Limb (tissue), 2 donors: Measurements from ENCODE around the gene DLG2.
A peak's percentile ranks its signal among the peaks of the same experiment; 100 is the strongest.

Source experiments
- DNase-seq, 2 donors: peaks; one replicate each; pipeline ENCODE4 v3.0.0-alpha.2; 2016; ENCODE audit errors: extremely low spot score in 2 of 2

DLG2 gene

GRCh38 chr11:84503503-84503902, 1123.6 kb downstream of the DLG2 start:
- DNase-seq = no peak

GRCh38 chr11:84501750-84502149, 1125.4 kb downstream of the DLG2 start:
- no peak for DNase-seq

DNA sequence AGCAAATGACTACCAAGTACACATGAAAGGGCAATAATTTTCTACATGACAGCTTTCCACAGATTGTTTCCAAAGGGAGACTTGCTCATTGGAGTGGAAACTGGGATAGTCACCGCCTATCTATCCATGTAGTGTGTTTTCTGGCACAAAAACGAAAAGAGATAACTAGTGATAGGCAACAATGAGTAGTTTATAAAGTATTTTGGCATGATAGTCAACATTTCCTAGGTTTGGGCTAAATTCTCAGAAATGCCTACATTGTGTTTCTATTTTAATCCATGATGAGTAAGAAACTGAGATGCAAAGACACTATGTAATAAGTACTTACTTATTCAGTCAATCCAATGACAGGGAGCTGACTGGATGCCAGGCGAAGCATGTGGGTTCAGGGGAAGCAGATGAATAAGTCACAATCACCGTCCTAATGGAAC, 1129.1 kb downstream of the DLG2 start:
- DNase-seq = no peak

DNA sequence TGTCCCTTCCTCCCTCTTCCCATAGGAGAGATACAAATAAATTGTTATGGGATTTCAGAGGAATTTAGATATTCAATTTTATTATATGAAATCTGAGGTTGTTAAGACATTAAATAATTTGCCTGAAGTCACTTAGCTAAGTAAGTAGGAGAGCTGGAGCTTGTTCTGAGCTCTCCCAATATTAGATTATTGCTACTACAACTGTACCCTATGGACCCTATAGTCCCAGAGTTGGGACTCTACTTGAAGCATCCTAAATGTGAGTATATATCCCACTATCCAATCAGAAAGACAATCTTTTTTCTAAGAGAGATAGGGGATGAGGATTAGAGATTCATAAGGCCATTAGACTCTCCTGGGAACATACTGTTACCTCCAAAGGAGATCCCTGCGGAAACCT, 1130.0 kb downstream of the DLG2 start:
- no peak for DNase-seq

GRCh38 chr11:84496122-84496521, 1131.0 kb downstream of the DLG2 start:
- no peak for DNase-seq

DNA sequence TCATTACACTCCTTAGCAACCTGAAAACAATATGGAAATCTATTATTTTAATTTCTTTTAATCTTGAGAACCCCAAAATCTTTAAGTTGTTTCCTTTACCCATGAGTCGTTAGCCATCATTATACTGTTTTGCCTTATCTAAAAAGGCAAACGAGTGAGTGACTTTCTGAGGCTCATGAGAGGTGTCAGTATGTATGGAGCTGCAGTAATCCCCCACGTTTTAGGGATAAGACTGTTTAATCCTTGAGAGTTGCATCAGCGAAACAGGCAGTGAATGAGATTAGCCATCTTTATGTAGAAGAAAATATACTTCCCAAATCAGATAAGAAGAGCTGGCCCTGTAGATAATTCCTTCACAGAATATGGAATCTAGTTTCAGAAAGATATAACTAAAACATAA, 1147.0 kb downstream of the DLG2 start:
- DNase-seq = no peak

DNA sequence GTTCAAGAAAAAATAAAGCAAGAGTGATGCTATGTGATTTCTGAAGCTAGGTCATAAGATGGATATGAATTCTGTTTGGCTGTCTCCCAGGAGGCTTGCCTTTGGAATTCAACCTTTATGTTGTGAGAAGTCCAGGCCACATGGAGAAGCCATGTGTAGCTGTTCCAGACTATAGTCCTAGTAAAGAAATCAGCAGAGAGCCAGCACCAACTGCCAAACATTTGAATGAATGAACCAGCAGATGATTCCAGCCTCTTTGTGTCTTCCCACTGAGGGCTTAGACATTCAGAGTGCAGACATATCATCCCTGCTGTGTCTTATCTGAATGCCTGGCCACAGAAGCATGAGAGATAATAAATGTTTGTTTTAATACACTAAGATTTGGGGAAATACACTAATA, 1150.6 kb downstream of the DLG2 start:
- DNase-seq = peak in 1 of 2 donors; percentile 20

DNA sequence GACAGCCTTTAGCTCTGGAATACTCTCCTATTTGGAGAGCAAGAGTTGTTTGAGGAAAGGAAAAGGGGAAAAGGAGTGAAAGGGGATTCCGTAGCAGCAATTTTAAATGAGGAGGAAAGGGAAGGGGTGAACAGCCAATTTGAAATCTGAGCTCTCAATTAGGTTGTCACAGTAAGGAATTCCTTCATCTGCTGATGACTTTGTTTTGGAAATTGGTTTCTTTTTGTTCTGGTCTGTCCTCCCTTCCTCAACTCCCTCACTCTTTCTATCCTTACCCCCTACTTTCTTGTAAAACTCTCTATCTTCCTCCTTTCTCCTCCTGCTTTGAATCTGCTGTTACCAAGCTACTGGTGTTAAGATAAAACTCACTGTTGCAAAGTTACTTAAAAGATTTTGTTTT, 1155.6 kb downstream of the DLG2 start:
- DNase-seq = no peak

DNA sequence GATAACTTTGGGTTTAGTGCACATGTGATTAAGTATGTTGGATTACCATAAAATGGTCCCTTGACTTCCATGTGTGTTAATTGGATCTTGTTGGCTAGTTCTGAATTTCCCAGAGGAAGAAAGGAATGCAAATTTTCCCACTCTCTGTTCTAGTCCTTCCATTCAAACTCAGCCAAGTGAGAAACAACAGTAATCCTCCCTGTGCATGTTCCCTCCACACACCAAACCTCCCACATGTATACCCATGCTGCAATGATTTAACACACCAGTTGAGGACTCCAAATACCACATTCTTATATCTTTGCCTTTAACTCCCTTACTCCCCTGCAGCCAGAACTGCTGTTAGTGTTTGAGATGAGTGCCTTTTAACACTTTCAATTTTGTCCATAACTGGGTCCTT, 1158.9 kb downstream of the DLG2 start:
- no peak for DNase-seq

- no peak for DNase-seq
Measured at GRCh38 chr11:84465040-84465439, 1162.1 kb downstream of the DLG2 start.

DNA sequence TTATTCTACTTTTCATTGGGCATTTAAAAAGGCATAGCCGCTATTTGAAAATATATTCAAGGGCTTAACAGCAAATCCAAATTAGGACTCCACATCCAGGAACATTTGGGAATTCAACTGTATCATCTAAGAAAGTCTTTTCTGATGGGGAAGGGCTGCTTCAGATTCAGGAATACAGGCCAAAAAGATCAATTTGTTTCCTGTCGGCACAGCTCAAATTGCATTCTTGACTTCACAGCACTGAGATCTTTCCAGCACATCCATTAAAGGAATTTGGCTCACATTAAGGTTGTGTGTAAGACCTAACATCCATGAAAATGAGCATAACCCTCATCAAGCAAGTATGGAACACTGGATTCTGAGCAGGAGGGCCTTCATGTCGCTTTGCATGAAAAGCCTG, 1171.5 kb downstream of the DLG2 start:
- peak in 1 of 2 donors; percentile 36 for DNase-seq

DNA sequence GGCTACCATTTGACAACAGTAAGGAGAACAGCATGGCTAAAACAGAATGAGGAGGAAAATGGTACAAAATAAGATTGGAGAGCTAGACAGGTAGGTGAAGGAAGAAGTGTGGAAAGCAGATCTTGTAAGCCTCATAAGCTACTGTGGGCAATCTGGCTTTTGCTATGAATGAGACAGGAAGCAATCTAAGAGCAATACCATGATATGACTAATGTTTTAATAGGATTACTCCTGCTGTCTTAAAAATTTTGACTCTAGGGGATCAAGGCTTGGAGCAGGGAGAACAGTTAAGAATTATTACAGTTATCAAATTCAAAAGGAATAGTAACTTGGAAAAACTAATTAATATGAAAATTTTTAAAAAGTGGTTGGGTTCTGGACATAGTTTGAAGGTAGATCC, 1174.9 kb downstream of the DLG2 start:
- no peak for DNase-seq

DNA sequence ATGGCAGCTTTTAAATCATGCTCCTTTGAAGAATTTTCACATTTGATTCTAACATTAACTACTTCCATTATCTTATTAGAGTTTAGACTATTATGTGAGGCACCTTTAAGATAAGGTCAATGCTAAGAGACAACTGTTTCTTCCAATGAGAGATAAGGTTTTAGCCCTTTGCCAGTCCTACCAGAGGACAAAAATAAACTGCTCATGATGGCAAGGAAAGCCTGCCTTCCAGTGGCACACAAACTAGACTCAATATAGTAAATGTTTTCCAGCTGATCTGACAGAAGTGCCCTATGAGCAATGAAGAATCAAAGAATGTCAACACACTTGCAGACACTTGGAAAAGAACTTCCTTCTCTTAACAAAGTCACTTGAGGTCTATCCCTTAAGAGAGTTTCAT, 1188.6 kb downstream of the DLG2 start:
- DNase-seq = no peak

DNA sequence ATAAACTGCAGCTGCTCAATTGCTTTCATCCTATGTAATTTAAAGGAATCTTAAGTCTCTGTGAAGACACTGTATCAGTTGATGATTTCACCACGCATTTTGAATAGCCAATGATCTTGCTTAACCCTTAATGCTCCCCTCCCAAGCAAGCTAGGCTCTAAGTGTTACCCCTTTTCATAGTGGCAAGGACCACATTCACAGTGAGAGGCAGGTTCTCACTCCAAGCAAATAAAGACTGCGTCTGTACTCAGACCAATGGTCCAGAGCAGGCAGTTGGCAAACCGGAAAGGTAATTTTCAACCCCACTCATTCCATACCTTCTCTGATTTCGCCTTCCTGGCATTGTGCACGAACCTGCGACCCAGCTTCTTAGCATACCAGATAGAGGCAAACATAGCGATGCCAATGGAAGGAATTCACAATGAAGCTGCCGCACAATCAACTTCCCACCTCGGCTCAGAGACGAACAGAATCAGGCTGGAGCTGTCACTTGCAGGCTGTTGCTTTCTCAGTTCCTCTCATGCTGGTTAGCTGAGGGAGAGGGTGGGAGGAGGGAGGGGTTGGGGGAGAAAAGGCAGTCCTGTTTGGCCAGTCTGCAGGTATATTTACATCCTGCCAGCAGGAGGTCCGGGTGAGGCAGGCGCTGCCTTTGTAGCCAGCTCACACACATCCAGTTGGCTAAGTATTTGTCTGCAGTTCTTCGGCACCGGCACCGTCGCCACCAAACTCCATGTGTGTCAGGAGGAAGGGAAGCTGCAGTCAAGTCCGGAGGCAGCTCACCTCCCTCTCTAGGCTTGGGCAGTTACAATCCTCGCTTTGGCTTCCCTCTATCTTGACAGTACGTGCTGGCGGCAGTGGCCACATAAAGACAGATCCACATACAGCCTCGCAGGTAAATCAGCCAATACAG, 1189.8 kb downstream of the DLG2 start:
- peak in 1 of 2 donors; percentile 48 for DNase-seq

- no peak for DNase-seq
Measured at GRCh38 chr11:84430661-84431060, 1196.5 kb downstream of the DLG2 start.

DNA sequence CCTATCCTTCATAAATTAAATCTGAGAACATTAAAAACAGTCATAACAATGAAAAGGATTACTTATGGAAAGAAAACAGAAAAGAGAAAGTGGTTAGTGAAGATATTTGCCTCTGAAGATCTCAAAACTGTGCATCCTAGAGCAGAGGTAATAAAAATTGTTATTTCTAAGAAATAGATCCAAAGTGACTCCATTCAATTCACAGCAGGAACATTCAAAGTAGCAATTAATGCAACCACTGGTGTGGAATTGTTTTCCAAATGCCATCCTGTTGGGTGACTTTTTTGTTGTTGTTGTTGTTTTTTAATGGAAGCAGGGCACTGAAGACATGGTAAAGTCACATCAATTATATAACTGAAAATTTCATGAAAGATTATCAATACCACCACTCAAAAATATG, 1201.5 kb downstream of the DLG2 start:
- no peak for DNase-seq

- DNase-seq = no peak
Measured at GRCh38 chr11:84420271-84420670, 1206.9 kb downstream of the DLG2 start.

DNA sequence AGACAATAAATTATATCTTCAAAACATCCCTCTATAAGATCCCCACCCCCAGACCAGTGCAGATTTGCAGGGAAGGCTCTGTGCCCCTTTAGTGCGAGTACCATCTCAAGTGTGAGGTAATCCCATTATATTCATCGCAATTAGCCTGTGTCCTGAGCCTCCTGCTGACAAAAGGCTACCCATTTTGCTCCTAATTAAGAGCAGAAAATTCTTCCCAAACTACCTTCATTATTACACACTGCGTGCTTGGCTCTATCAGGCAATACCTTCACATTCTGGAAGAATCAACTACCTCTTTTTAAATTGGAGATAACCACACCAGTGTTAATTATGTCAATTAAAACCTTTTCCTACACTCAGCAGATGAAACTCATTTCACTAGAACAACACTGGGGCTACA, 1207.5 kb downstream of the DLG2 start:
- DNase-seq = no peak

DNA sequence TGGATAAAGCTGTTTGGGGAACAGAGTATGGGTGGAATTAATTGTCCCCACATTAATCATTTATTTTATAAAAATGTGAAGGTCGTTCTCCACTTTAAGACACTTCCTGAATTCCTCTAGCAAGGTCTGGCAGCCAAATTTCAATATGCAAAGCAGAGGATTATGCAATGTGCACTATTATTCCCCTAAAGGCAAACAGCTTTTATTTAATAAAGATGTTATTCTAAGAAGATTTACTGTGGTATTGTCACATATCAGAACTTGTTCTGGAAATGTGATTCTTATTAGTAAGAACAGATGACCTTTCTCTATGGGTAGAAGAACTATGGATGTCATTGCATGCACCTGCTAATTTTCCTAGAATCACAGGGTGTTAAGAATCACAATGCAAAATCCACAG, 1212.2 kb downstream of the DLG2 start:
- DNase-seq = no peak

DNA sequence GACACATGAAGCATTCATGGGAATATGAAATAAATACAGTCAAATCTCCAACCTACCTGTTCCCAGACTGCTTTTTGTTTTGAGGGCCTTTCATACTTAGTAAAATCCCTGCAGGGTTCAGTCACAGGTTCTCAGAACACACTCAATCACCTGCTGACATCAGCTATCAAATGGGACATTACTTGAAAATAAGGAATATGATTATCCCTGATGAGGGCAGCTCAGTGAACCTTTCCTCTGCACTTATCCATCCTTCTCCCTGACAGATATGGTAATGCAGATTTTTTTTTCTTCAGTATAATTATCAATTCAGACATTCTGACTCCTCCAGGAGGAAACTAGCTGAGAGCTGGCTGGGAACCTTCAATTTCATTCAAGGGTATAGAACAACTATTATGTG, 1213.6 kb downstream of the DLG2 start:
- DNase-seq = no peak

GRCh38 chr11:84412862-84413261, 1214.3 kb downstream of the DLG2 start:
- no peak for DNase-seq

DNA sequence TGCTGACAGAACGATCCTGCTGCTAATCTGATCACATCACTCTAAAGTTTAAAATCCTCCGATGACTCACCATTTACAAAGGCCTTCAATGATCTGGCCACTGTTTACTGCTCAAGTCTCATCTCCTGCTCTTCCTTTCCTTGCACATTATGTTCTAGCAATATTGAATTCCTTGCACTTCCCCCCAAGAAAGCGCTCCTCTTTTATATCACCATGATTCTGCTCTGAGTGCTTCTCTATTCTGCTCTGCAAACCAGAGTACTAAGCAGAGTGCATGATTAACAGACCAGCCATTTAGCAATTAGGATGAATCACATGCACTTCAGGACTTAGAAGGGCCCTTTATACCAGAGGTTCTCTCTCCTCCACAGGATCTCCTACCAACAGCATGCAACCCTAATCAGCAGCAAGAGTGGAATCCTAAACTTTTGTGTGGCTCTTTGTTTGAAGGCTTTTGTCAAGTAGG, 1218.2 kb downstream of the DLG2 start:
- DNase-seq = no peak

- no peak for DNase-seq
Measured at GRCh38 chr11:84407091-84407490, 1220.1 kb downstream of the DLG2 start.
